HG03066 (cell line): ENCODE measurements around the gene ITSN1.
"Not testable (repeated sequence)": the region's sequence is repeated elsewhere in the genome, so short reads cannot be mapped to it uniquely, and the experiment has no call there.

Experiments
- ATAC-seq: cut with Tn5 transposase; IDR thresholded peaks from one replicate; pipeline ENCODE4 v1.9.1; 2021; ENCODE audit warnings: low read depth; ENCODE audit not compliant: unreplicated experiment

Gene ITSN1

DNA sequence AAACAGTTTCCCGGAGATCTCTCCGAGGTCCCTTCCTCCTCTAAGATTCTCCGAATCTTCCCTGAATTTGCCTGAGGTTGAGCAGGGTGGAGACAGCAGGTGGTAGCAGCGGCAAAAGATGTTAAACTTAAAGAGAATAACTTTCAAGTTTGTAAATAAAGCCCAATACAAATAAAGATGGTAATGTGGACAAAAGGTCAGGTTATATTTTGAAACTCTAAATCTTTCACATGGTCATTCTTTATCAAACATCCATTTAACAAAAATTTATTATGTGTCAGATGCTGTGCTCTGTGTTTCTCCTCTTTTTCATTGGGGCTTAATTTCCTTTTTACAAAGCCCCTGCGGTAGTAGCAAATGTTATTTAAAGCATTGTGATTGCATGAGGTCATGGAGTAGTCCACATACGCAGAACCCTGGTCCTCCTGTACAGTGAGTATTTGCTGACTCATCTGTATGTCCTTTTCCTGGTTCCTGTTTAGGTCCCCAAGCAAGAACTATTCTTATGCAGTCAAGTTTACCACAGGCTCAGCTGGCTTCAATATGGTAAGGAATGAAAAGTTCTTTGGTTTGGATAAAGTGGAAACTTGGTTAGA is 119.2 kb downstream of the ITSN1 start:
- no peak for ATAC-seq

DNA sequence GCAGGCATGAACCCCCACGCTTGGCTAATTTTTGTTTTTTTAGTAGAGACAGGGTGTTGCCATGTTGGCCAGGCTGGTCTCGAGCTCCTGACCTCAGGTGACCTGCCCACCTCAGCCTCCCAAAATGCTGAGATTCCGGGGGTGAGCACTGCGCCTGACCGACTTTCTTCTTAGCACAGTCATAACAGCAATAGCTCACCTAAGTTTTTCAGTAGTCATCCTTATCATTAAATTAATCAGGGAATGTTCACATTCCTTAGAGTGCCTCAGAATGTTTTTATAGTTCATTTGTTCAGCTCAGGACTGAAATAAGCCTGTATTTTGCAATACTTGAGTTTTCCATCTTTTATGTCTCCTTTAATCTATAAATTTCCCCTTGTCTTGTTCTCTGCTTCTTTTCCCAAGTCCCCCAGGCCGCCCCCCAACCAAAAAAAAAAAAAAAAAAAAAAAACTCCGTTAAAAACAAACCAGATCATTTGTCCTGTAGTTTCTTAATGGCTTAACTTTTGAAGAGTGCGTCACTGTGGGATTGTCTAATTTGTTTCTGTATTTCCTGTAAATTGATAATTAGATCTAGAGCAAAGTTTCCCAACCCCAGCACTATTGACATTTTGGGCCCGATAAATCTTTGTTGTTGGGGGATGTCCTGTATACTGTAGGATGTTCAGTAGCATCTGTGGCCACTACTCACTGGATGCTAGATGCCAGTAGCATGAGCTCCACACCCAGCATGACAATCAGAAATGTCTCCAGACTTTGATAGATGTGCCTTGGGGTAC is 120.7 kb downstream of the ITSN1 start:
- ATAC-seq, result no peak

DNA sequence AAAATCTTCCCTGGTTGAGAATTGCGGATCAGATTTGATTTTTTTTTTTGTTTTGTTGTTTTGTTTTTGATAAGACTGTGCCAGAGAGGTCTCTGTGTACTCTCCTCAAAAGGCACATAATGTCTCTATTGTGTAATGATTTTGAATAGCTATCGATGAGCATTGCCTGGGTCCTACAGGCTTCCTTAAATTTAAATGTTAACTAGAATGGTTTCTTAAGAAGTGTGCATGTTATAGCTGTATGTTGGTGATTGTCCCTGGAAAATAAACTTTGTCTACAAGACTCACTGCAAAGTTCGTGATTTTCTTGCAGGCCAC is 121.2 kb downstream of the ITSN1 start:
- ATAC-seq, result no peak

DNA sequence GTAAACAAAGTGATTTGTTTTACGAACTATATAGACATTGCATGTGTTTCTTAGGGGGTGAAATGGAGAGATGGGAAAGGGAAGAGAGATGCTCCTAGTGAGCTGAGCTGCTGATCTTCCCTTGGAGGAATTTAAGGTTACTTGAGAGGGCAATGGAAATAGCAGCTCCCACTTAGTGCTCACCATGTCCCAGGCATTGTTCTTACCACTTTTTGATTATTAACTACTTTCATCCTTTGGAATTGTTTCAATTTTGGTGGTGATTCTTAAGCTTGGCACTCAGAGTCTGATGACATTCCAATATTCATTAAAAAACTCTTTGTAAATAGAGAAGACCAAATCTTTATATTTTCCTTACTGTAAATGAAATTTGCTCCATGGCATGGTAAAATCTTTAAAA is 124.9 kb downstream of the ITSN1 start:
- ATAC-seq, result no peak

DNA sequence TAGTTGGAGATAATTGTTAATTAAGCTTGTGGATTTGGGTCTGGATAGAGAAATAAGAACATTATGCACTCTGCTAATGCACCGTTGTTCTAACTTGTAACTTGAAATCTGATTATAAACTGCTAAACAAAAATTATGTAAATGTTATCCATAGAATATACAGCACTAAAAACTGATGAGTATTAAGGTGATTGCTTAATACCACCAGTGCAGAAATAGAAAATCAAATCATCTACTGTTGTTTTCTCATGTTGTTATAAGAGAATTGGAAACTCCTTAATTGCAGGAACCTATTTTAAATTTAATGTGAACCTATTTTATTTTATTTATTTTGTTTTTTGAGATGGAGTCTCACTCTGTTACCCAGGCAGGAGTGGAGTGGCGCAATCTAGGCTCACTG is 125.7 kb downstream of the ITSN1 start:
- no peak for ATAC-seq

DNA sequence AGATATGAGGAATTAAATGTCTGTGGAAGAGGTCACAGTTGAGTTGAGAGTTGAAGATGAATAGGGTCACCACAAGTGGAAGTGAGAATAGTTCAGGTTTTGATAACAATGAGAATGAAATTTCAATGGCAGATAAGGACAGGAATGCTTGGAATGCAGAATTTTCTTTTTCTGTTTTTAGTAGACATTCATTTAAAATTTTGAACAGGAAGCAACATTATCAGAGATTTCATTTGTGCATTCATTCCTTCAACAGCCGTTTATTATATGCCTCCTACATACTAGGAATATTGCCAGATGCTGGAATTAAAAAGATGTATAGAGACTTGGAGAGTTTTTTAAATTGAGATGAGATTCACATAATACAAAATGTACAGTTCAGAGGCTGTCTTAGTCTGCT is 126.8 kb downstream of the ITSN1 start:
- ATAC-seq, result no peak

DNA sequence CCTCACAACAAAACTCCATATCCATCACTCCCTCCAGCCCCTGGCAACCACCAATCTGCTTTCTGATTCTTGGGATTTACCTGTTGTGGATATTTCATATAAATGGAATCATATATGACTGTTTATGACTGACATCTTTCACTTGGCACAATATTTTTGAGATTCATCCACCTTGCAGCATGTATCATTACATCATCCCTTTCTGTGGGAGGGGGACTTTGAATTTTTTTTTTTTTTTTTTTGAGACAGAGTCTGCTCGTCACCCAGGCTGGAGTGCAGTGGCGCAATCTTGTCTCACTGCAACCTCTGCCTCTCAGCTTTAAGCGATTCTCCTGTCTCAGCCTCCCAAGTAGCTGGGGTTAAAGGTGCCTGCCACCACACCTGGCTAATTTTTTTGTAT is 128.2 kb downstream of the ITSN1 start:
- ATAC-seq, result no peak

DNA sequence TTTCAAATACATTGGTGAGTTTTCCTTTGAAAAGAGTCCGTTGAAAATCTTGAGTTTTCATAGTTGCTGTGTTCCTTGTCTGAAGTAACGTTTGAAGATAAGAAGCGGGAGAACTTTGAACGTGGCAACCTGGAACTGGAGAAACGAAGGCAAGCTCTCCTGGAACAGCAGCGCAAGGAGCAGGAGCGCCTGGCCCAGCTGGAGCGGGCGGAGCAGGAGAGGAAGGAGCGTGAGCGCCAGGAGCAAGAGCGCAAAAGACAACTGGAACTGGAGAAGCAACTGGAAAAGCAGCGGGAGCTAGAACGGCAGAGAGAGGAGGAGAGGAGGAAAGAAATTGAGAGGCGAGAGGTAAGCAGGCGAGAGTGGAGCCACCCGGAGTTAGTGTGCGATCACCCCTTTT is 129.7 kb downstream of the ITSN1 start:
- no peak for ATAC-seq

DNA sequence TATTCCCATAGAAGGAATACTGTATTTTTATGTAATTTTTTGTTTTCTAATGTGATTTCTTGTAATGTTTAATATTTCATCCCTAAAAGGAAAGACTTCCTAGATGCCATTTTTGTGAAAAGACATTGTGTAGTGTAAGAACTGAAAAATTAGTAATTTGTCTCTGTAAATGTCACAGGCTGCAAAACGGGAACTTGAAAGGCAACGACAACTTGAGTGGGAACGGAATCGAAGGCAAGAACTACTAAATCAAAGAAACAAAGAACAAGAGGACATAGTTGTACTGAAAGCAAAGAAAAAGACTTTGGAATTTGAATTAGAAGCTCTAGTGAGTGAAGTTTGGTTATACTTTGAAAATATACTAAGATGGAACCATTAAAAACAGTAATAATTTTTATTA is 132.2 kb downstream of the ITSN1 start:
- ATAC-seq, result no peak

DNA sequence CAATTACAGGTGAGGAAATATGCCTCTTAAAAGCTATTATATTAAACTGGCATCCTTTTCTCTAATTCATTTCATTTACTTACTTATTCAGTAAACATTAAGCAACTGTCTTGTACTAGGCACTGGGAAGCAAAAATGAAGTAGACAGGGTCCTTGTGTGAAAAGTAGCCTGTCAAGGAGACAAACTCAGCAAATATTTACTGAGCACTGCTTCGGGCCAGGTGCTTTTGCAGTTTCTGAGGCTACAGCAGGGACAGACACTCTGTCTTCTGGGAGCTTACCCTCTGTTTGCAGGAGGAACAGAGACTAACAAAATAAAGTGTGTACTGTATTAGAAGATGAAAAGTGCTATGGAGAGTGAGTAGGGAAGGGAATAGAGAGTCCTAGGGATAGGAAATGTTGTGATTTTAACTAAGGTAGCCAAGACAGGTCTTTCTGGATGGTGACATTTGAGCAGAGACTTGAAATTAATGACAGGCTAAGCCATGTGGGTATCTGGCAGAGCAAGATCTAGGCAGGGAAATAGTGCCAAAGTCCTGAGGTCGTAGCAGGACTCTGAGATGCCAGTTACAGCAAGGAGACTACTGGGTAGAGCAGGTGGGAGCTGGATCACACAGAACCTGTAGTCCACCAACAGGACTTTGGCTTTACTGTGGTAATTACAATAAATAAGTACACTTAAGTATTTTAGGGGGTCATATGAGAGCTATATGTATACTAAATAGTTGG is 133.0 kb downstream of the ITSN1 start:
- no peak for ATAC-seq

DNA sequence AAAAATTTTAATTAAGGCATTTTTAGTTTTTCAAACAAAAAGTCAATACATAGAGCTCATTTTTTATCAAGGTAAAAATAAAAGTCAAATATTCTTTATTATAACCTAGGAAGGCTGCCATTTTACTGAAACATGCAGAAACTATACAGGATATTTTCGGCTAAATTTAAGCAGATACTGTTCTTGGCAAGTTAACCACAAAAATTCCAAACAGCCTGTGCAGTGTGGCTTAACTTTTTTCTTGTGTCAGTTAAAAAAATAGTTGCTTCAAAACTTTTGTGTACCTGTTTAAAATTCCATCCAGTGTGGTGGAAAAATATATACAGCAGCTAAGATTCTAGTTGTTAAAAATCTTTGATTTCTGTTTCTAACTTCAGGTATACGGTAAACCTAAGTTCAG is 138.3 kb downstream of the ITSN1 start:
- ATAC-seq, result no peak

DNA sequence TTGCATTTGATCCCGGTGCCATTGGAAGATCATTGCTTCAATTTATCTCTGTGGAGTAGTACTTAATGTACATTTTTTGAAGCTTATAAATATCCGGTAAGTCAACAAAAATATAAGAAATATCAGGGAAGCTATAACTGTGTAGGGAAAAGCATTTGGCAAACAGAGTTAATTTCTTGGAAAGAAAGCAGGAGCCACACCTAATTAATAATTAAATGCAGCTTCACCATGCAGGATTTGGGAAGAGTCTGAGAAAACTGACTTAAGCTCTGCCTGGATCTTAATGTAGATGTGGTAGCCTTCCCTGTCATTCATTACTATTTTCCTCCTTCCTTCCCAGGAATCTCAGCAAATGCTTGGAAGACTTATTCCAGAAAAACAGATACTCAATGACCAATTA is 138.8 kb downstream of the ITSN1 start:
- ATAC-seq, result no peak

DNA sequence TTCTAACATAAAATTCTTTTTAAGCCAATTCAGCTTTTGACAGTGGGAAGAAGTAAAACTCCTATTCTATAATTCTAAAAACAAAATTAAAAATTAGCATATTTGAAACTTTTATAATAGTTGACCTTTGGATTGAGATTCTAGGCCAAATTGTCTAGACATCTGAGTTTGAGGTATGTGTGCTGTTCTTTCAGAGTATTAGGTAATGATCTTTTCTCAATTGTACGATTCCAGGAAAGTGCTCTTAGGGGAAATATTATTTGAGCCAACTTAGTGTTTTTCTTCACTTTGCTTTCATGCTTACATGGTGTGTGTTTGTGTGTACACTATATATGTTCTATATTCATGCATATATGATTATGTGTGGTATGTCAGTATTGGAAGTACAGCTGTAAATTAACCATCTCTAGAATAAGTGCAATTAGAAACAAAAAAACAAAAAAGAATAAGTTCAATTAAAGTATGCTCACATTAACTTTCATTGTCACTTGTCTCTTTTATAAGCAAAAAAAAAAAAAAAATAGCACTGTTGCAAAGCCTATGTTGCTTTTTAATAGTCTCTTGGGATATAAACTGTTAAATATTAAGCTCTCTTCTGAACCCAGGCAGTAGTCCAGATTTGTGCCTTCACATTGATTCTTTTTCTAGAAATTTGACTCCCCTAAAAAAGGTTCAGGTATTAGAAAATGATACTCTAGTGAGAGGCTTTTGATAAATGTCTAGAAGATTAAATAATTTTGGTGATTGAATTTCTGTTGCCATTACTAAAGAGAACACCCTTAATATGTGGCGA is 141.1 kb downstream of the ITSN1 start:
- no peak for ATAC-seq

DNA sequence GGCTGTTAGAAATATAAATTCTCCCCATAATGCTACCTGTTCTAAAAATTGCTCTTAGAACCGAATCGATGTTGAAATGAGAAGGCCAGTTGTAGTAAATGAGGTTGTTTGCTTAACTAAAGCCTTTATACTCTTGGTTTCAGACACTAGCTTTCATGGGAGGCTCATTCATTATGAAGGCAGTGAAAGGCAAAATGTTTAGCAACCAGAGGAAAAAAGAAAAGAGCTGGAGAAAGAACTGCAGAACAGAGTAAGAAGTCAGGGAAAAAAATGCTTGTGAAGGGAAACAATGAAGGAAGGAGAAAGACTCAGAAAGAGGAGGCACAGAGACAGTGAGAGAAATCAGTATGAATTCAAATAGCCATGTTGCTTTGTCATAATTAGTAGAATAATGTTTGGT is 145.1 kb downstream of the ITSN1 start:
- ATAC-seq, result no peak

DNA sequence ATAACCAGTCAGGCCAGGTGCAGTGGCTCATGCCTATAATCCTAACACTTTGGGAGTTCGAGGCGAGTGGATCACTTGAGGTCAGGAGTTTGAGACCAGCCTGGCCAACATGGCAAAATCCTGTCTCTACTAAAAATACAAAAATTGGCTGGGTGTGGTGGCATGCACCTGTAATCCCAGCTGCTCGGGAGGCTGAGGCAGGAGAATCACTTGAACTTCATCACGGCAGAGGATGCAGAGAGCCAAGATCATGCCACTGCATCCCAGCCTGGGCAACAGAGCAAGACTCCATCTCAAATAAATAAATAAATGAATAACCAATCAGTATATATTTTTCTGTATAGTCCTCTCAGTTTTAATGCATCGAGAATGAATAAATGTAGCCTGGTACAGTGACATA is 146.1 kb downstream of the ITSN1 start:
- ATAC-seq, result not testable (repeated sequence)

DNA sequence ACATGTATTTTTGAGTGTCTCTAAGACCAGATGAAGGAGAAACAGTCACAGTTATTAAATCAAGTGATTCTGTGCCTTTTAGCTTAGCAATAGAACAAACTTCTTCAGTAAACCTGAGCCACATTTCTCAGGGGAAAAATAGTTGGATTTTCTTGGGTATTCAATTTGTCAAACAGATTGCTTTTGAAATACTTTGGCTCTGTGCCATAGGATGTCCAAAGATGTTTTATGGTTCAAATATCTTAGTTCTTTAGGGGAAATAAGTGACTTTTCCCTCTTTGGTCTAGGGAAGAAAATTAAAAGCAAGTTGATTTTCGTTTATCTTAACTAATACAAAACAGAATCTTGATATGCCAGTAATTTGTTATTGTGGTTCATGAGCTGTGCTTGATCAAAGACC is 147.4 kb downstream of the ITSN1 start:
- ATAC-seq, result no peak

DNA sequence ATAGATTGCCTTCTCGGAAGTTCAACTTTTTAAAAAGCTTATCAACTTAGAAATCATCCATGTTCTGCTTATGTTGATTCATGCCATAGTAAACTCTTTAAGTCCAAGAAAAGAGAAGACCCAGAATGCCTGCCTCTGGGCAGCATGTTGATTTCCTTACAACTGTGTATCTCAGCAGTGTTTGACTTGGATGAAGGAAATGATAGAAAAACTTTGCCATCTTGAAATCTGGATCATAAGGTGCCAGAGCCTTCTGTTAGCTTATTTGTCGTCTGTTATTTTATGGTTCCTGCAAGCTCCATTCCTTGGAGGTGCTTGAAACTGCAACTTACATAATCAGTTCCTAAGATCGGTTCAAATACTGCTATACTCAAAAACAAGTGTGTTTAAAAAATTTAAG is 148.8 kb downstream of the ITSN1 start:
- ATAC-seq, result no peak

DNA sequence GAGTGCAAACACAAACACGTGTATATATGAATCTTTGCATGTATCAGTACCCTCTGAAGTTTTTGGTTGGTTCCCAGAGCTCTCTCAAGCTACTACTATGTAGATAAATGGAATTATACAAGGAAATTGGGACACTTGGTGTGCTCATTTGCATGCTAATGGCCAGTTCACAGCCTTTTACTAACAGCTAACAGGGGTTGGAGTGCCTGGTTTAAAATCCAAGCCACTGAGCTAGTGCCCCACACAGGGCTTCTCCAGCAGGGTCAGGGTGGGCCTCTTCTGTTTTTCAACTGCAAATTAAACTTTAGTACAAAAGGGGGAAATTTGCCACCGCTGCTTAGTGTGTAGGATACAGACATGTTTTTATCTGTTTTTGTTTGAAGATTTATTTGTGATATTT is 152.3 kb downstream of the ITSN1 start:
- no peak for ATAC-seq

DNA sequence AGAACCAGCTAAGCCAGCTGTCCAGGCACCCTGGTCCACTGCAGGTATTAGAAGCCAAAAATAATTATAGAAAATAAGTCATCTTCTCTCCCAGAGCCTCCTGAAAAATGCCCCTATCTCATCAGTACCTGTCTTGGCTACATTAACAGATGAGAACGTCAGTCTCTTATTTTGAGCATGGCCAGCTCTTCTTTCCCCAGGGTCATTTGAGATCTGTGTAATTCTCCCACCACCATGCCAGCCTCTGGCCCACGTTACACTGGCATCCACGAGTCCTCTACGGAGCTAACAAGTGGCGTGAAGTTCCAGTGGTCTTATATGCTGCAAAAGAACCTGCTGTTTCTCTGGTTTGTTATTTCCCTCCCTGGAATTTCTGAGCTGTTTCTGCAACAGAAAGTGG is 155.3 kb downstream of the ITSN1 start:
- ATAC-seq, result no peak

DNA sequence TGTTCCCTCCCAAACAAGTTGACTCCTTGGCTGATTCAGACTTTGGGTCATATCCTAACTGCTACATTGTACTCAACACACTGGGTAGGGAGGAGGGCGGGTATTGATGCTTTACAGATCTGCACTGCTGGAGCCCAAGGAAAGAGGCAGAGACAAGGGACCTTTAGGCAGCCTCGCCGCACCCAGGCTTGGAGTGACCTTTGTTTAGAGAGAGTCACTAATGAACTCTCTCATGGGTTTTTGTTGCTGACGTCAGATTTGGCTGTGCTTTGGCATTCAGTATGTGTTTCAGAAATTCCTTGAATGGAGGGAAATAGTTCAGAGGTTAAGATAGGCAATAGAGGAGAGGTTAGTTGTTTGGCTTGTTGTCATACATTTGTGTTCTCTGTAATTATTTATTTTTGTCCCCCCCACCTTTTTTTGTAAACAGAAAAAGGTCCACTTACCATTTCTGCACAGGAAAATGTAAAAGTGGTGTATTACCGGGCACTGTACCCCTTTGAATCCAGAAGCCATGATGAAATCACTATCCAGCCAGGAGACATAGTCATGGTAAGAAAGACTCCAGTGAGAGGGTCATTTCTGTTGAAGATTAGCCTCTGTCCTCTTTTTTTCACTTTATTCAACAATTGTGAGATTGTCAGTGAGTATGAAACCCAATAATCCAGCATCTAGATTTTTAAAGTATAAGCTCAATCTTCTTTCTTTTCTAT is 157.2 kb downstream of the ITSN1 start:
- ATAC-seq, result no peak
